HG03025 (cell line): ENCODE results near the gene ALG6.

ENCODE experiments used
- ATAC-seq: cut with Tn5 transposase; IDR thresholded peaks from one replicate; pipeline ENCODE4 v1.9.1; 2021; ENCODE audit warnings: mild to moderate bottlenecking, moderate library complexity; ENCODE audit not compliant: unreplicated experiment, low FRiP score

The ALG6 gene

DNA sequence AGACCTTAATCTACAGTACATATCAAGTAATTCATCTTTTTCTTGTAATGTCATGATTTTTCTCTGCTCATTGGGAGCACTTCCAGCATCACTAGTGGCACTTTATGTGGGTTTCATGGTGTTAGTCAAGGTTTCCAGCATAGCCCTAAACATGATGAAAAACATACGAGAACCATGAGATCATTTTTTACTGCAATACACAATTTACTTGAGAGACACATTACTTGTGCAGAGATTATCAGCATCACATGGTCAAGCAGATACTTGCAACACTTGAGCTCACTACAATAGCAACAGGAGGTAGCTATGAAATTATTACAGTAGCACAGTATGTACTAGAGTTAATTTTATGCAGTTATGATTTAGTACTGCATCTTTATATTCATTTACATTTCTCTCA lies 119.2 kb downstream of the ALG6 start:
- ATAC-seq = no peak

DNA sequence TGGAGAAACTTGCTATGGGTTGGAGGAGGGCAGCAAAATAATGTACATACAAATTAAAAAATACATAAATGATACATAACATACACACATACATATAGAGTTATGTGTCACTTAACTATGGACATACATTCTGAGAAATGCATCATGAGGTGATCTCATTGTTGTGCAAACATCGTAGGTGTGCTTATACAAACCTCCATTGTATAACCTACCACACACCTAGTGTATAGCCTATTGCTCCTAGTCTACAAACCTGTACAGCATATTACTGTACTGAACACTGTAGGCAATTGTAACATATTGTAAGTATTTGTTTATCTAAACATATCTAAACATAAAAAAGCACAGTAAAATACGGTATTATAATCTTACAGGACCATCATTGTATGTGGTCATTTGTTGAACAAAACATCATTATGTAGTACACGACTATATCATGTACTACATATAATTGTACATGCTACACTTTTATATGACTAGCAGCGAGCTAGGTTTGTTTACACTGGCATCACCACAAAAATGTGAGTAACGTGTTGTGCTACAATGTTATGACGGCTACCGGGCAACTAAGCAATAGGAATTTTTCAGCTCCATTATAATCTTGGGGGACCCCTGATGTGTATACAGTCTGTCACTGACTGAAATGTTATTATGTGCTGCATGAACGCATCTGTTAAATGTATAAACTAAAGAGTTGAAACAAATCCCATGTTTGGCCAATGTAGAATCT lies 120.1 kb downstream of the ALG6 start:
- no peak for ATAC-seq
